Central memory CD8-positive, alpha-beta T cell (primary cell): Measurements from ENCODE around the gene GAS2L3.
"Not testable (repeated sequence)": the region's sequence is repeated elsewhere in the genome, so short reads cannot be mapped to it uniquely, and the experiment has no call there.

Experiments used
- ATAC-seq: fragments of 150-1000 bp; cut with Tn5 transposase; replicated peaks from 2 replicates; pipeline ENCODE4 v1.10.0; 2022; ENCODE audit warnings: mild to moderate bottlenecking, moderate FRiP score, moderate number of reproducible peaks; ENCODE audit not compliant: poor library complexity, severe bottlenecking; ENCODE audit errors: extremely low read depth
- DNase-seq, 2 donors: peaks; one replicate each; pipeline ENCODE4 v3.0.0; 2021; ENCODE audit warnings: low spot score in 2 of 2
- H3K27ac Mint-ChIP-seq: one replicate; pipeline ENCODE4 v1.8.0; 2022; ENCODE audit warnings: low read depth, mild to moderate bottlenecking, moderate library complexity, mixed read lengths
- H3K27me3 Mint-ChIP-seq: one replicate; pipeline ENCODE4 v1.8.0; 2022; ENCODE audit warnings: mixed read lengths
- H3K36me3 Mint-ChIP-seq: one replicate; pipeline ENCODE4 v1.8.0; 2022; ENCODE audit warnings: mild to moderate bottlenecking, moderate library complexity, mixed read lengths; ENCODE audit not compliant: insufficient read depth
- H3K4me1 Mint-ChIP-seq: one replicate; pipeline ENCODE4 v1.8.0; 2022; ENCODE audit warnings: mixed read lengths
- H3K4me3 Mint-ChIP-seq: one replicate; pipeline ENCODE4 v1.8.0; 2022; ENCODE audit warnings: mild to moderate bottlenecking, moderate library complexity, mixed read lengths
- H3K9me3 Mint-ChIP-seq: one replicate; pipeline ENCODE4 v1.8.0; 2022; ENCODE audit warnings: mixed read lengths

Gene GAS2L3

DNA sequence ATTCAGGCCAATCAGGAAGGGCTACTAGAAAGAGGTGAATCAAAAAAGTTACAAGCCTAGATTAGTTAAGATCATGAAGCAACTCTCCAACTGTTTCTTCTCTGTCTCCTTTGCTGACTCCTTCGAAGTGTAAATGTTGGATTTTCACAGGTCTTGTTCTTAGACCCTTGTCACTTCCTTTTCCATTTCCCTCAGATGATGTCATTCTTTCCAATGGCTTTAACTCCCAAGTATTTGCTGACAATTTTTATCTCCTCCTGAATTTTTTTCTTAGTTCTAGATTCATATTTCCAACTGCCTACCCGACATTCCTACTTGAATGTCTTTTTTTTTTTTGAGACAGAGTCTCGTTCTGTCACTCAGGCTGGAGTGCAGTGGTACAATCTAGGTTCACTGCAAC lies 10.8 kb downstream of the GAS2L3 start:
- peaks cover 24% of the 10 kb centered on the region for H3K27me3 Mint-ChIP-seq
- H3K9me3 Mint-ChIP-seq = peaks cover 25% of the 10 kb centered on the region
- DNase-seq = no peak
- H3K4me1 Mint-ChIP-seq = no peaks in the 10 kb centered on the region
- no peak overlapping the region for H3K4me3 Mint-ChIP-seq
- no peak for ATAC-seq
- H3K27ac Mint-ChIP-seq = no peak overlapping the region
- no peaks in the 10 kb centered on the region for H3K36me3 Mint-ChIP-seq

DNA sequence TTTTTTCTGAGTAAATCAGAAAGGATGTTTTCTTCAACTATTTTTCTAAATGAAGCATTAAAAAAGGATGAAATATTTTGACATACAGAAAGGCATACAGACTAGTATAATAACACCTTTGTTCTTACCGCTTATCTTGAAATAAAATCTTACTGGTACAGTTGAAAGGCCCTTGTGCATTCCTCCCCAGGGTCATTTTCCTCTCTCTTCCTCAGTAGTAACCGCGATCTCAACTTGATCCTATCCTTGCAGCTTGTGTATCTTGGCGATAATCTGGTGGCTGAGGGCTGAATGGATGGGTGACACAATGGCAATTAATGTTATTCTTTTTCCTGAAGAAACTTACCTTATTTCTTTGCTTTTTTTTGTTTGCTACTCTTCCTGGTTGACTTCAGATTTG lies 18.5 kb downstream of the GAS2L3 start:
- no peaks in the 10 kb centered on the region for H3K27me3 Mint-ChIP-seq
- DNase-seq (no peak), ATAC-seq (no peak)
- H3K9me3 Mint-ChIP-seq = peaks cover 13% of the 10 kb centered on the region
- H3K27ac Mint-ChIP-seq = no peak overlapping the region
- no peaks in the 10 kb centered on the region for H3K4me1 Mint-ChIP-seq
- H3K36me3 Mint-ChIP-seq = no peaks in the 10 kb centered on the region
- H3K4me3 Mint-ChIP-seq = no peak overlapping the region

DNA sequence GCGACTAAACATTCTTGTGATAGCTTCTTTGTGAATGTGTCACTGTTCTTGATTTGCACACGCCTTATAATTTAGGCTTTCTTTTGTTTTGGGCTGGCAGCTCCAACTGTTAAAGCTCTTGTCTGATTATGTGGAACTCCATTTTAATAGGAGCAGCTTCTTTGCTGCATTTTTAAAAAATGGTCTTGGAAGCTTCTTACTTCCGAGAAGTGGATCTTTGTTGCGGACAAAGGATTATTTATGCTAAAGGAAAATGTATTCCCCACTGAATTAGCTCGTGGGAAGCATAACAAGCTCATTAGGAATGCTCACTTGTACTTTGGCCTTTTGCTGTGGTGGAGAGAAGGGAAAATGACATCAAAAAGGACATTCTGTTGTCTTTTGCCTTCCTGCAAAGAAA lies 20.0 kb downstream of the GAS2L3 start:
- H3K27ac Mint-ChIP-seq = no peak overlapping the region
- H3K4me3 Mint-ChIP-seq = no peak overlapping the region
- H3K9me3 Mint-ChIP-seq = peaks cover 7% of the 10 kb centered on the region
- DNase-seq (no peak), ATAC-seq (no peak)
- H3K4me1 Mint-ChIP-seq = no peaks in the 10 kb centered on the region
- peaks cover 2% of the 10 kb centered on the region for H3K27me3 Mint-ChIP-seq
- no peaks in the 10 kb centered on the region for H3K36me3 Mint-ChIP-seq

DNA sequence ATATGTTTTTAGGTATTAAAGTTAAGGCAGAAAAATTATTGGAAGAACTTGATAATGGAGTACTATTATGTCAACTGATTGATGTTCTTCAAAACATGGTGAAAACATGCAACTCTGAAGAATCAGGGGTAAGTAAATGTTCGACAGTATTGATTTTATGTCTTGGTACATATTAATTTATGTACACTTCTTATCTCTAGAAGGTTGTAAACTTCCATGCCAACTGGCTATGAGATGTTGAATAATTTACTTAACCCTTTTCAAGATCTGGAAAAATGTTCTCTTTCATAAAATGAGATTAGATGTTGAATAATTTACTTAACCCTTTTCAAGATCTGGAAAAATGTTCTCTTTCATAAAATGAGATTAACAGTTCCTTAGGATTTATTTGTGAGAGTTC lies 28.1 kb downstream of the GAS2L3 start:
- ATAC-seq = no peak
- Mint-ChIP-seq H3K36me3 (no peaks in the 10 kb centered on the region), H3K4me1 (no peaks in the 10 kb centered on the region), H3K4me3 (no peak overlapping the region), H3K9me3 (no peaks in the 10 kb centered on the region), H3K27ac (no peak overlapping the region), H3K27me3 (peaks cover 15% of the 10 kb centered on the region)
- no peak for DNase-seq

DNA sequence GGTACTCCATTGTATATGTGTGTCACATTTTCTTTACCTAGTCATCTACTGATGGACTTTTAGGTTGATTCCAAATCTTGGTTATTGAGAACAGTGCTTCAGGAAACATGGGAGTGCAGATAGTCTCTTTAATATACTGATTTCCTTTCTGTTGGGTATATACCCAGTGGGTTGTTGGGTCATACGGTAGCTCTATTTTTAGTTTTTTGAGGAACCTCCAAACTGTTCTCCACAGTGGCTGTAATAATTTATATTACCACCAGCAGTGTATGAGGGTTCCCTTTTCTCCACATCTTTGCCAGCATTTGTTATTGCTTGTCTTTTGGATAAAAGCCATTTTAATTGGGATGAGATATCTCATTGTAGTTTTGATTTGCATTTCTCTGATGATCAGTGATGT lies 29.5 kb downstream of the GAS2L3 start:
- not testable (repeated sequence) for ATAC-seq, H3K36me3 Mint-ChIP-seq, DNase-seq, H3K4me3 Mint-ChIP-seq, H3K4me1 Mint-ChIP-seq, H3K27ac Mint-ChIP-seq, H3K9me3 Mint-ChIP-seq
- peaks cover 19% of the 10 kb centered on the region for H3K27me3 Mint-ChIP-seq

DNA sequence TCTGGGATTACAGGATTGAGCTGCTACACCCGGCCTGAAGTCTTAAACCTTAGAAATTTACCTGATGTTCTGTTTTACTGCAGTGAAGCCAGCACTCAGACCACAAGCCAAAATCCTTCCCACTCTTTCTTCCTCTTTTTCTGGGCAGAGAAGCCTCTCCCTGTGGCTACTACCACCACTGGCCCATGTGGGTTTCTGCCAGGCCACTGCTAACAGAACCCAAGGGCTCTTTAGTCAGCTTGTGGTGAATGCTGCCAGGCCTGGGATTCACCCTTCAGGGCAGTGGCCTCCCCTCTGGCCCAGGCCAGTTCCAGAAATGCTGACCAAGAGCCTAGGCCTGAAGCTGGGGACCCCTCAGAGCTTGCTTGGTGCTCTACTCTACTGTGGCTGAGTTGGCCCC lies 35.3 kb downstream of the GAS2L3 start:
- H3K27me3 Mint-ChIP-seq = peaks cover 10% of the 10 kb centered on the region
- H3K4me1 Mint-ChIP-seq = no peaks in the 10 kb centered on the region
- DNase-seq (no peak), ATAC-seq (no peak)
- H3K9me3 Mint-ChIP-seq = peaks cover 7% of the 10 kb centered on the region
- H3K27ac Mint-ChIP-seq = no peak overlapping the region
- H3K4me3 Mint-ChIP-seq = no peak overlapping the region
- no peaks in the 10 kb centered on the region for H3K36me3 Mint-ChIP-seq

DNA sequence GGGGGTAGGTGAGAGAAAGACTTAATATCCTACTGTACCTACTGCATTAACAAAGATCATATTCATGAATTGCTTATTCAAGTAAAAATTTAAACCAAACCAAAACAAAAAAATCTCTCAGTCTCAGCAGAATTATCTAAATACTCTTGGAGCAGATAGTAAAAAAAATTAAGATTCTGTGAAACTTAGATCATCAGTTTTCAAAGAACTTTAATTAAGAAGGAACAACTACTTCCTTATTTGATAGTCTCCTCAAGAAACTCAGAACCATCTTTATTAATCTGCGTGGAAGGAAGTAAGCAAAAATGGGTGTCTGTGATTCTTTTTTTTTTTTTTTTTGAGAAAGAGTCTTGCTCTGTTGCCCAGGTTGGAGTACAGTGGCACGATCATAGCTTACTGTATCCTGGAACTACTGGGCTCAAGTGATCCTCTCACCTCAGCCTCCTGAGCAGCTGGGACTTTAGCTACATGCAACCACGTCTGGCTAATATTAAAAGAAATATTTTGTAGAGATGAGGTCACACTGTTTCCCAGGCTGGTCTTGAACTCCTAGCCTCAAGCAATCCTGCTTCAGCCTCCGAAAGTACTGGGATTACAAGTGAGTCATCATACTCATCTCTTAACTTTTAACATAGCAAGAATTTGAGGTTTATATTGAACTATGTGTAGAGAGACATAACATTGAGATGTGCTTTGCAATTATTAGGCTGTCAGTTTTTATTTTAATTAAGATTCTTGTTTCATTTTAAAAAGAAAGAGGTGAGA lies 37.4 kb downstream of the GAS2L3 start:
- no peaks in the 10 kb centered on the region for H3K36me3 Mint-ChIP-seq
- no peak for ATAC-seq
- peaks cover 10% of the 10 kb centered on the region for H3K27me3 Mint-ChIP-seq
- no peak for DNase-seq
- H3K9me3 Mint-ChIP-seq = peaks cover 7% of the 10 kb centered on the region
- no peaks in the 10 kb centered on the region for H3K4me1 Mint-ChIP-seq
- H3K27ac Mint-ChIP-seq = no peak overlapping the region
- no peak overlapping the region for H3K4me3 Mint-ChIP-seq

DNA sequence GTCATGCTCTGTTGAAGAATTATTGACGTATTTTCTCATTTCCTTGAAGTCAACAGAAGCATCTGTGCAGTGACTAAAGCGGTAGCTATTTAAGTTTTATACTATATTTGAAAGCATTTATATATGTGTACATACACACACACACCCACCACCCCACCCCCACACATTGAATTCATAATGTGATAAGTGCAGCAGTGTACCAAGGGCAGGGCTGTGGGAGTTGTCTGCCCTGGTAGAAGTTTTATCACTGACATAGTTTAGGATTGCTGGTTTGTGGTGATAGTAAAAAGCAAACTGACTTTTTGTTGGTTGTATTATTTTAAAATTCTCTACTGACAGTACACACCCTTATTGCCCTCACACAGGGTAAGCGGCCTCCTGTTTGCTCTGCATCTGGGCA lies 39.1 kb downstream of the GAS2L3 start:
- no peak for ATAC-seq
- DNase-seq = no peak
- H3K4me3 Mint-ChIP-seq = no peak overlapping the region
- no peaks in the 10 kb centered on the region for H3K27me3 Mint-ChIP-seq
- H3K36me3 Mint-ChIP-seq = no peaks in the 10 kb centered on the region
- no peak overlapping the region for H3K27ac Mint-ChIP-seq
- no peaks in the 10 kb centered on the region for H3K4me1 Mint-ChIP-seq
- peaks cover 1% of the 10 kb centered on the region for H3K9me3 Mint-ChIP-seq

DNA sequence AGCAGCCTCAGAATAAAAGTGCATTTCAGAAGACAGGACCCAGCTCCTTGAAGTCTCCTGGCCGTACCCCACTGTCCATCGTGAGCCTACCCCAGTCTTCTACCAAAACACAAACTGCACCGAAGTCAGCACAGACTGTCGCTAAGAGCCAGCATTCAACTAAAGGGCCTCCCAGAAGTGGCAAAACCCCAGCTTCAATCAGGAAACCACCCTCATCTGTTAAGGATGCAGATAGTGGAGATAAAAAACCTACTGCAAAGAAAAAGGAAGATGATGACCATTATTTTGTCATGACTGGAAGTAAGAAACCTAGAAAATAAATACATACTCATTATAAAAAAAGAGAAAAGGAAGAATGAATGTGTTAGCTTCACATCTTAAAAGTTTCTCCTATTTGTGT lies 51.1 kb downstream of the GAS2L3 start:
- no peaks in the 10 kb centered on the region for H3K36me3 Mint-ChIP-seq
- DNase-seq = no peak
- no peak overlapping the region for H3K27ac Mint-ChIP-seq
- H3K4me3 Mint-ChIP-seq = no peak overlapping the region
- no peak for ATAC-seq
- no peaks in the 10 kb centered on the region for H3K9me3 Mint-ChIP-seq
- H3K4me1 Mint-ChIP-seq = no peaks in the 10 kb centered on the region
- H3K27me3 Mint-ChIP-seq = peaks cover 9% of the 10 kb centered on the region

DNA sequence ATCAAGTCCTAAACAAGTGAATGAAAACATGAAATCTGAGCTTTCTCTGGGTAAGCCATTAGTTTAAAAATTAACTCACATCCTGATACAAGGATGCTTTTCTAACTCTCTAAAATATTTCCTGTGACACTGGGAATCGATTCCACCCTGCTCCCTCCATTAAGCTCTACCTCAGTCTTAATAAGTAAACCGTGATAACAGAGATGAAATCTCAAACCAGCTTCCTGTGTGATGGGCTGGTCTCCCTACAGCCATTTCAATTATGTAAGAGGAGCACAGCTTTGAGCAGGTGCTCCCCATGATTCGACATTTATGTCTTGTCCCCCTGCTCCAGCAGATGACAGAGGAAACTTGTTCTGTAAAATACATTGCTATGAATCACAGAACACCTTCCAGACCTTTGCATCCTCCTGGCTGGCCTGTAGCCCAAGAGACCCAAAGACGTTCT lies 59.0 kb downstream of the GAS2L3 start:
- no peaks in the 10 kb centered on the region for H3K4me1 Mint-ChIP-seq
- H3K27ac Mint-ChIP-seq = no peak overlapping the region
- H3K4me3 Mint-ChIP-seq = no peak overlapping the region
- no peaks in the 10 kb centered on the region for H3K36me3 Mint-ChIP-seq
- H3K9me3 Mint-ChIP-seq = no peaks in the 10 kb centered on the region
- ATAC-seq = no peak
- H3K27me3 Mint-ChIP-seq = no peaks in the 10 kb centered on the region
- DNase-seq = no peak

DNA sequence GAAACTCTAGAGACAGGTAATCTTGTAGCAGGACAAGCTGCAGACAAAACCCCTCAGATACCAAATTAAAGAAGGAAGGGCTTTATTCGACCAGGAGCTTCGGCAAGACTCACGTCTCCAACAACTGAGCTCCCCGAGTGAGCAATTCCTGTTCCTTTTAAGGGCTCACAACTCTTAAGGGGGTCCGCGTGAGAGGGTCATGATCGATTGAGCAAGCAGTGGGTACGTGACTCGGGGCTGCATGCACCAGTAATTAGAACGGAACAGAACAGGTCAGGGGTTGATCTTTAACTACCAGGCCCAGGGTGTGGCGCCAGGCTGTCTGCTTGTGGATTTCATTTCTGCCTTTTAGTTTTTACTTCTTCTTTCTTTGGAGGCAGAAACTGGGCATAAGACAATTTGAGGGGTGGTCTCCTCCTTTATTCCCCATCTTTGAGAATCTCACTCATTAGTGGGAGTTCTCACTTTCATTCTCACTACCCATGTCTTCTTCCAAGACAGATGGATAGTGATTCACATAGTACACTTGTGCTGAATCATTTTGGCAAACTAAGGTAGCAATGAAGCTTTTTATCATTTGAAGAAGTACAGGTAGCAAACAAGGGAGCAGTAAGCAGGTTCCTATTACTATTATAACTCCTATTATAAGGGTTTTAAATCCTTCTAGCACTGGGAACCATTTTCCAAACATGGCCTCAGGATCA lies 59.8 kb downstream of the GAS2L3 start:
- H3K9me3 Mint-ChIP-seq, H3K4me1 Mint-ChIP-seq, H3K27me3 Mint-ChIP-seq, H3K27ac Mint-ChIP-seq, H3K4me3 Mint-ChIP-seq, H3K36me3 Mint-ChIP-seq, DNase-seq, ATAC-seq: not testable (repeated sequence)

DNA sequence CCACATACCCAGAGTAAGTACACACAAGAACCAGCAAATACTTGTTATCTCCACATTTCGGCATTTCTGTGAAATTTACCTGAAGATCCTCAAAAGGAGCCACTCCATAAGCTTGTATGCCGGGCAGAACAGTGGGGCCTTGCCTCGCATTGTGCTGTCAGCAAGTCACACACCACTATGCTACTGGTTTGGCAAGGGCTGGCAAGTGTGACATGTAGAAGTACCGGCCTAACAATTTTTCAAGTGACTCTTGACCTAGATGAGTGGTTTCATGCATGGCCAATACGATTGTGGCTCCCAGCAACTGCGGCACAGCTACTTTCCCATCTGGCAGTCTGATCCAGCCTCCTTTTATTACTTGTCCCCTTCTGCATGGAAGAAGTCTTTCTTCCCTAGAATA lies 69.8 kb downstream of the GAS2L3 start:
- Mint-ChIP-seq H3K27ac (no peak overlapping the region), H3K9me3 (no peaks in the 10 kb centered on the region), H3K4me1 (no peaks in the 10 kb centered on the region), H3K27me3 (no peaks in the 10 kb centered on the region), H3K4me3 (no peak overlapping the region), H3K36me3 (no peaks in the 10 kb centered on the region)
- ATAC-seq (no peak), DNase-seq (no peak)

DNA sequence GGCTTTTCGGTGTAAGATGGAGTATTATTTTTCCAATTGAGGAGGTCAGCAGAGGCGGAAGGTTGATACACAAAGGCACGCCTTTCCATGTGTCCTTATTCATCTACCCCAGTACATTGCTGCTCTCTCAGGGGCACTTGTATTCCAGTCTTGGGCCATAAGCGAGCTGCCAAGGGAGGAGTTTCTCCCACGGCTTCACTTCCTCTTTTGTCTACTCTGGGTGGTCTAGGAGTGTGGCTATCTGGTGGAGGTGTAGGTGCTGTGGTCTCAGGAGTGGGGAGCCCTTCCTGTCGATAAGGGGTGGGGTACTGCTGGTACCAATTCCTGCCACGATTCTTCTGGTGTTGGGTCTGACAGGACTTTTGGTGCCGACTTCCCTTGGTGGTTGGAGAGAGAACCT lies 73.4 kb downstream of the GAS2L3 start:
- H3K4me1 Mint-ChIP-seq = no peaks in the 10 kb centered on the region
- peaks cover 12% of the 10 kb centered on the region for H3K9me3 Mint-ChIP-seq
- H3K27me3 Mint-ChIP-seq = peaks cover 8% of the 10 kb centered on the region
- no peaks in the 10 kb centered on the region for H3K36me3 Mint-ChIP-seq
- H3K4me3 Mint-ChIP-seq = no peak overlapping the region
- DNase-seq (no peak), ATAC-seq (no peak)
- no peak overlapping the region for H3K27ac Mint-ChIP-seq
